ENCODE results near the gene MRI1. TPM values are rescaled to one million over a fixed set of nuclear protein-coding genes. Genes with fewer than 3 reads are reported as not detected.

The MRI1 gene
- total RNA-seq, 1 experiment from 2014 or later: 19.5 TPM

- peak overlapping the region; percentile 68 to 74 for H3K4me3 ChIP-seq (ENCODE audit: low read depth in 2 of 2, low read length in 2 of 2)
- H3K36me3 ChIP-seq (ENCODE audit: control insufficient read depth, insufficient read depth, low read length): no peaks in the 10 kb centered on the region; the same call in 1 of the 2 replicates
- ChIA-PET CTCF (interaction anchor here (0.6 to 0.7 kb wide), 2 partner anchors 15 to 75 kb away, joined by 3 to 5 read pairs; no protein-coding TSS in a partner anchor), POLR2A (interaction anchor here (0.5 to 1.1 kb wide), 2 partner anchors 31 to 42 kb away, joined by 3 to 14 read pairs; no protein-coding TSS in a partner anchor)
- no peaks in the 10 kb centered on the region for H3K27me3 ChIP-seq (ENCODE audit: control insufficient read depth, insufficient read depth, low read length)
- no peak for ATAC-seq
- peak overlapping the region; percentile 83 for H3K27ac ChIP-seq (ENCODE audit: low read length)
- in situ Hi-C loops (cut with HindIII; ENCODE audit: low pct_unique_long_range_greater_than_20kb, low sequenced_read_pairs): no loop called here
- TF ChIP-seq POLR2AphosphoS5 (IDR thresholded peaks at IDR 0.05; ENCODE audit: low read depth, low read length) (no peak), SIN3A (IDR thresholded peaks at IDR 0.05; ENCODE audit: borderline replicate concordance, insufficient read depth, low read depth, low read length) (no peak), CTCF (IDR thresholded peaks at IDR 0.05) (no peak), REST (IDR thresholded peaks at IDR 0.05; ENCODE audit: insufficient read depth in 1 of 2, low read depth in 2 of 2, low read length in 1 of 2) (no peak), TCF7L2 (IDR thresholded peaks at IDR 0.05; ENCODE audit: low read depth, low read length) (no peak)
- intact Hi-C loops (cut with micrococcal nuclease; ENCODE audit: unreplicated experiment): no loop called here
- no TSS peak for BruUV-seq (replicated peaks)
- H3K9me3 ChIP-seq (ENCODE audit: control insufficient read depth, insufficient read depth, low read depth, low read length): no peaks in the 10 kb centered on the region
- peaks cover 17% of the 10 kb centered on the region for H3K4me1 ChIP-seq (ENCODE audit: control insufficient read depth, insufficient read depth, low read length)
- no peak for DNase-seq (ENCODE audit: low read depth, low spot score)
These were observed 32.7 kb downstream of the MRI1 start for GRCh38 chr19:13797058-13797440.

- no peaks in the 10 kb centered on the region for H3K27me3 ChIP-seq (ENCODE audit: control insufficient read depth, insufficient read depth, low read length)
- H3K36me3 ChIP-seq (ENCODE audit: control insufficient read depth, insufficient read depth, low read length): no peaks in the 10 kb centered on the region; the same call in 1 of the 2 replicates
- intact Hi-C loops (cut with micrococcal nuclease; ENCODE audit: unreplicated experiment) (no loop called here), in situ Hi-C loops (cut with HindIII; ENCODE audit: low pct_unique_long_range_greater_than_20kb, low sequenced_read_pairs) (no loop called here)
- H3K27ac ChIP-seq (ENCODE audit: low read length): no peak overlapping the region
- POLR2A ChIA-PET: interaction anchor here (0.6 kb wide), 2 partner anchors 18 to 935 kb away, joined by 3 to 19 read pairs; no protein-coding TSS in a partner anchor
- no peak for ATAC-seq
- no peak for DNase-seq (ENCODE audit: low read depth, low spot score)
- no TSS peak for BruUV-seq (replicated peaks)
- CTCF ChIA-PET: interaction anchor here (0.5 kb wide), 1 partner anchor 537 kb away, joined by 3 read pairs; no protein-coding TSS in a partner anchor
- no peak for TF ChIP-seq REST (IDR thresholded peaks at IDR 0.05; ENCODE audit: insufficient read depth in 1 of 2, low read depth in 2 of 2, low read length in 1 of 2)
- TF ChIP-seq POLR2AphosphoS5 (IDR thresholded peaks at IDR 0.05; ENCODE audit: low read depth, low read length): no peak
- no peak for TF ChIP-seq CTCF (IDR thresholded peaks at IDR 0.05)
- no peak for TF ChIP-seq SIN3A (IDR thresholded peaks at IDR 0.05; ENCODE audit: borderline replicate concordance, insufficient read depth, low read depth, low read length)
- no peak for TF ChIP-seq TCF7L2 (IDR thresholded peaks at IDR 0.05; ENCODE audit: low read depth, low read length)
- no peaks in the 10 kb centered on the region for H3K9me3 ChIP-seq (ENCODE audit: control insufficient read depth, insufficient read depth, low read depth, low read length)
- H3K4me1 ChIP-seq (ENCODE audit: control insufficient read depth, insufficient read depth, low read length): peaks cover 17% of the 10 kb centered on the region
- H3K4me3 ChIP-seq (ENCODE audit: low read depth in 2 of 2, low read length in 2 of 2): no peak overlapping the region
These were observed 33.5 kb downstream of the MRI1 start for GRCh38 chr19:13797870-13798269.
